ENCODE measurements around the gene DHX40. TPM values are rescaled to one million over a fixed set of nuclear protein-coding genes. Genes with fewer than 3 reads are reported as not detected.
A peak's percentile ranks its signal among the peaks of the same experiment; 100 is the strongest.
"Not testable (repeated sequence)": the region's sequence is repeated elsewhere in the genome, so short reads cannot be mapped to it uniquely, and the experiment has no call there.

DHX40 gene
- total RNA-seq, 1 donor from 2014 or later, result 17.1 TPM

- H3K27ac Mint-ChIP-seq; intact Hi-C loops (cut with micrococcal nuclease): not testable (repeated sequence)
Observed at GRCh38 chr17:59584168-59584567, 18.8 kb downstream of the DHX40 start.

GRCh38 chr17:59600169-59600568, 34.8 kb downstream of the DHX40 start:
- no peak for DNase-seq (ENCODE audit: low spot score)
- H3K27ac Mint-ChIP-seq, result no peak overlapping the region
- H3K4me3 Mint-ChIP-seq, result no peak overlapping the region
- no peaks in the 10 kb centered on the region for H3K27me3 Mint-ChIP-seq (ENCODE audit: insufficient read depth)
- H3K9me3 Mint-ChIP-seq, result no peaks in the 10 kb centered on the region
- H3K36me3 Mint-ChIP-seq (ENCODE audit: low read depth), result peaks cover 22% of the 10 kb centered on the region
- H3K4me1 Mint-ChIP-seq (ENCODE audit: low read depth), result peaks cover 14% of the 10 kb centered on the region
- intact Hi-C loops (cut with micrococcal nuclease), result loop anchor here (2.0 to 5.0 kb wide), 2 partner anchors 19 to 42 kb away; partner anchors contain the start of gene CLTC

More at GRCh38 chr17:59584168-59584567, 18.8 kb downstream of the DHX40 start:
- H3K4me1 Mint-ChIP-seq (ENCODE audit: low read depth); H3K4me3 Mint-ChIP-seq; DNase-seq (ENCODE audit: low spot score); H3K27me3 Mint-ChIP-seq (ENCODE audit: insufficient read depth); H3K9me3 Mint-ChIP-seq; H3K36me3 Mint-ChIP-seq (ENCODE audit: low read depth): not testable (repeated sequence)

- no peak for DNase-seq (ENCODE audit: low spot score)
- intact Hi-C loops (cut with micrococcal nuclease), result loop anchor here (1.0 to 5.0 kb wide), 3 partner anchors 18 to 41 kb away; partner anchors contain the start of gene CLTC
- Mint-ChIP-seq H3K36me3 (ENCODE audit: low read depth) (peaks cover 25% of the 10 kb centered on the region), H3K27me3 (ENCODE audit: insufficient read depth) (no peaks in the 10 kb centered on the region), H3K4me3 (no peak overlapping the region), H3K9me3 (no peaks in the 10 kb centered on the region), H3K4me1 (ENCODE audit: low read depth) (peaks cover 14% of the 10 kb centered on the region), H3K27ac (peak overlapping the region; percentile 3)
Observed at GRCh38 chr17:59601130-59601529, 35.7 kb downstream of the DHX40 start.

- no peaks in the 10 kb centered on the region for H3K4me1 Mint-ChIP-seq (ENCODE audit: low read depth)
- H3K27me3 Mint-ChIP-seq (ENCODE audit: insufficient read depth), result no peaks in the 10 kb centered on the region
- H3K9me3 Mint-ChIP-seq, result no peaks in the 10 kb centered on the region
- peaks cover 25% of the 10 kb centered on the region for H3K36me3 Mint-ChIP-seq (ENCODE audit: low read depth)
- no peak overlapping the region for H3K4me3 Mint-ChIP-seq
- intact Hi-C loops (cut with micrococcal nuclease), result no loop called here
- no peak for DNase-seq (ENCODE audit: low spot score)
- no peak overlapping the region for H3K27ac Mint-ChIP-seq
Observed at GRCh38 chr17:59607061-59607460, 41.7 kb downstream of the DHX40 start.

- Mint-ChIP-seq H3K9me3 (no peaks in the 10 kb centered on the region), H3K4me3 (no peak overlapping the region), H3K27me3 (ENCODE audit: insufficient read depth) (no peaks in the 10 kb centered on the region), H3K36me3 (ENCODE audit: low read depth) (peaks cover 19% of the 10 kb centered on the region), H3K4me1 (ENCODE audit: low read depth) (no peaks in the 10 kb centered on the region), H3K27ac (no peak overlapping the region)
- DNase-seq (ENCODE audit: low spot score), result no peak
- intact Hi-C loops (cut with micrococcal nuclease), result loop anchor here (2.0 kb wide), 1 partner anchor 87 kb away; no protein-coding TSS in a partner anchor
Observed at GRCh38 chr17:59607817-59608403, 42.5 kb downstream of the DHX40 start.

GRCh38 chr17:59611503-59611902, 46.1 kb downstream of the DHX40 start:
- Mint-ChIP-seq H3K4me1 (ENCODE audit: low read depth) (peaks cover 4% of the 10 kb centered on the region), H3K9me3 (no peaks in the 10 kb centered on the region), H3K36me3 (ENCODE audit: low read depth) (peaks cover 11% of the 10 kb centered on the region), H3K27ac (no peak overlapping the region), H3K4me3 (no peak overlapping the region), H3K27me3 (ENCODE audit: insufficient read depth) (no peaks in the 10 kb centered on the region)
- intact Hi-C loops (cut with micrococcal nuclease), result loop anchor here (10.0 kb wide), 1 partner anchor 507 kb away; the partner anchor contains the start of gene TRIM37
- no peak for DNase-seq (ENCODE audit: low spot score)

GRCh38 chr17:59616253-59616920, 51.0 kb downstream of the DHX40 start:
- Mint-ChIP-seq H3K27me3 (ENCODE audit: insufficient read depth) (no peaks in the 10 kb centered on the region), H3K9me3 (no peaks in the 10 kb centered on the region), H3K4me1 (ENCODE audit: low read depth) (peaks cover 35% of the 10 kb centered on the region), H3K4me3 (no peak overlapping the region), H3K27ac (no peak overlapping the region), H3K36me3 (ENCODE audit: low read depth) (peaks cover 6% of the 10 kb centered on the region)
- no peak for DNase-seq (ENCODE audit: low spot score)
- intact Hi-C loops (cut with micrococcal nuclease), result loop anchor here (5.0 to 10.0 kb wide), 2 partner anchors 221 to 512 kb away; partner anchors contain the start of gene TRIM37

- Mint-ChIP-seq H3K4me1 (ENCODE audit: low read depth) (peaks cover 43% of the 10 kb centered on the region), H3K36me3 (ENCODE audit: low read depth) (peaks cover 6% of the 10 kb centered on the region), H3K27me3 (ENCODE audit: insufficient read depth) (no peaks in the 10 kb centered on the region), H3K4me3 (peak overlapping the region; percentile 97), H3K9me3 (no peaks in the 10 kb centered on the region), H3K27ac (no peak overlapping the region)
- no peak for DNase-seq (ENCODE audit: low spot score)
- intact Hi-C loops (cut with micrococcal nuclease), result loop anchor here (5.0 to 10.0 kb wide), 2 partner anchors 220 to 512 kb away; partner anchors contain the start of gene TRIM37
Observed at GRCh38 chr17:59617156-59617732, 51.8 kb downstream of the DHX40 start.

- H3K27me3 Mint-ChIP-seq (ENCODE audit: insufficient read depth), result no peaks in the 10 kb centered on the region
- H3K27ac Mint-ChIP-seq, result peak overlapping the region; percentile 100
- H3K4me3 Mint-ChIP-seq, result peak overlapping the region; percentile 97
- intact Hi-C loops (cut with micrococcal nuclease), result loop anchor here (1.0 to 10.0 kb wide), 12 partner anchors 8 to 514 kb away; partner anchors contain the start of genes DHX40, PRR11, PTRH2 and SKA2
- H3K4me1 Mint-ChIP-seq (ENCODE audit: low read depth), result peaks cover 58% of the 10 kb centered on the region
- no peaks in the 10 kb centered on the region for H3K9me3 Mint-ChIP-seq
- peaks cover 10% of the 10 kb centered on the region for H3K36me3 Mint-ChIP-seq (ENCODE audit: low read depth)
- DNase-seq (ENCODE audit: low spot score), result no peak
Observed at GRCh38 chr17:59619035-59619297, 53.6 kb downstream of the DHX40 start.

GRCh38 chr17:59619298-59620063, 54.1 kb downstream of the DHX40 start, which contains the start of gene CLTC:
TSS of gene CLTC (plus strand) at chr17:59619895. CDS start at chr17:59620132, 237 bp downstream.
- Mint-ChIP-seq H3K27me3 (ENCODE audit: insufficient read depth) (no peaks in the 10 kb centered on the region), H3K27ac (peak within 1 kb of the TSS; percentile 100), H3K9me3 (no peaks in the 10 kb centered on the region), H3K4me3 (peak within 1 kb of the TSS; percentile 97), H3K36me3 (ENCODE audit: low read depth) (peaks cover 12% of the 10 kb centered on the region), H3K4me1 (ENCODE audit: low read depth) (peaks cover 57% of the 10 kb centered on the region)
- DNase-seq (ENCODE audit: low spot score), result peak; percentile 90
- intact Hi-C loops (cut with micrococcal nuclease), result loop anchor here (1.0 to 10.0 kb wide), 13 partner anchors 8 to 515 kb away; partner anchors contain the start of genes DHX40, PRR11, PTRH2 and SKA2

- Mint-ChIP-seq H3K27ac (peak overlapping the region; percentile 100), H3K4me3 (peak overlapping the region; percentile 97), H3K27me3 (ENCODE audit: insufficient read depth) (no peaks in the 10 kb centered on the region), H3K36me3 (ENCODE audit: low read depth) (peaks cover 12% of the 10 kb centered on the region), H3K4me1 (ENCODE audit: low read depth) (peaks cover 56% of the 10 kb centered on the region), H3K9me3 (no peaks in the 10 kb centered on the region)
- intact Hi-C loops (cut with micrococcal nuclease), result loop anchor here (2.0 kb wide), 1 partner anchor 15 kb away; no protein-coding TSS in a partner anchor
- DNase-seq (ENCODE audit: low spot score), result no peak
Observed at GRCh38 chr17:59620064-59620359, 54.6 kb downstream of the DHX40 start.

- peak overlapping the region; percentile 100 for H3K27ac Mint-ChIP-seq
- H3K9me3 Mint-ChIP-seq, result no peaks in the 10 kb centered on the region
- intact Hi-C loops (cut with micrococcal nuclease), result loop anchor here (2.0 kb wide), 1 partner anchor 14 kb away; no protein-coding TSS in a partner anchor
- peak; percentile 25 for DNase-seq (ENCODE audit: low spot score)
- peaks cover 14% of the 10 kb centered on the region for H3K36me3 Mint-ChIP-seq (ENCODE audit: low read depth)
- H3K4me1 Mint-ChIP-seq (ENCODE audit: low read depth), result peaks cover 63% of the 10 kb centered on the region
- no peaks in the 10 kb centered on the region for H3K27me3 Mint-ChIP-seq (ENCODE audit: insufficient read depth)
- H3K4me3 Mint-ChIP-seq, result peak overlapping the region; percentile 97
Observed at GRCh38 chr17:59620518-59621259, 55.3 kb downstream of the DHX40 start.

All from activated T-helper 1 cell treated with anti-CD3 and anti-CD28 coated beads, Interleukin-12 subunit alpha, Interleukin-12 subunit beta, Interleukin-2, Interleukin-4 antibody, amounts not matched to agents 30 ng/mL and 10 ng/mL and 1 ng/mL, durations not matched to agents 14 hours and 24 hours and 36 hours (primary cell).